Ammon's horn (tissue), 1 donor: Measurements from ENCODE around the gene RMDN2.
"Not testable (repeated sequence)": the region's sequence is repeated elsewhere in the genome, so short reads cannot be mapped to it uniquely, and the experiment has no call there.

Experiments used
- DNase-seq: peaks from one replicate; pipeline ENCODE4 v3.0.0-alpha.2; 2016; ENCODE audit warnings: low spot score

RMDN2 gene

GRCh38 chr2:37932873-37933272, 7.8 kb downstream of the RMDN2 start:
- DNase-seq, result not testable (repeated sequence)

GRCh38 chr2:37934591-37935513, 9.8 kb downstream of the RMDN2 start:
- DNase-seq, result no peak

GRCh38 chr2:37937568-37937967, 12.5 kb downstream of the RMDN2 start:
- DNase-seq, result not testable (repeated sequence)

DNA sequence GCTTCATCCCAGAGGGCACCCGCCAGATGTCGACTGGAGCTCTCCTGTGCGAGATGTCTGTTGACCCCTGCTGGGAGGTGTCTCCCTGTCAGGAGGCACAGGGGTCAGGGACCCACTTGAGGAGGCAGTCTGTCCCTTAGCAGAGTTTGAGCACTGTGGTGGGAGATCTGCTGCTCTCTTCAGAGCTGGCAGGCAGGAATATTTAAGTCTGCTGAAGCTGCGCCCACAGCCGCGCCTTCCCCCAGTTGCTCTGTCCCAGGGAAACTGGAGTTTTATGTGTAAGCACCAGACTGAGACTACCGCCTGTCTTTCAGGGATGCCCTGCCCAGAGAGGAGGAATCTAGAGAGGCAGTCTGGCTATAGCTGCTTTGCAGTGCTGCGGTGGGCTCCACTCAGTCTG, 16.2 kb downstream of the RMDN2 start:
- not testable (repeated sequence) for DNase-seq

DNA sequence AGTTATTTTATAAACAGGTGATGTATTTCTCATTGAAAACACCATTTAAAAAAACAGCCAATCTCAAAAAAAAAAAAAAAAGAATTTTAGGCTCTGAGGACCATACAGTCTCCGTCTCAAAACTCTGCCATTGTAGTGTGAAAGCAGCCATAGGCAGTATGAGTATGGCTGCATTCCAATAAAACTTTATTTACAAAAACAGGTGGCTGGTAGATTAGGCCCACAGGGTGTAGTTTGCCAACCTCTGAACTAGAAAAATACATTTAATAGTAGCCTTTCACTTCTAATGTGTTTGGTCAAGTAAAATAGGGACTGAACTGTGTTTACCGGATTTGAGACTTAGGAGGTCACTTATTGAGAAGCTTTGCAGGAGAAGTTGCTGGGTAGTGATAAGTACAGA, 19.2 kb downstream of the RMDN2 start:
- DNase-seq, result no peak

- no peak for DNase-seq
Observed at GRCh38 chr2:37947306-37947705, 22.2 kb downstream of the RMDN2 start.

DNA sequence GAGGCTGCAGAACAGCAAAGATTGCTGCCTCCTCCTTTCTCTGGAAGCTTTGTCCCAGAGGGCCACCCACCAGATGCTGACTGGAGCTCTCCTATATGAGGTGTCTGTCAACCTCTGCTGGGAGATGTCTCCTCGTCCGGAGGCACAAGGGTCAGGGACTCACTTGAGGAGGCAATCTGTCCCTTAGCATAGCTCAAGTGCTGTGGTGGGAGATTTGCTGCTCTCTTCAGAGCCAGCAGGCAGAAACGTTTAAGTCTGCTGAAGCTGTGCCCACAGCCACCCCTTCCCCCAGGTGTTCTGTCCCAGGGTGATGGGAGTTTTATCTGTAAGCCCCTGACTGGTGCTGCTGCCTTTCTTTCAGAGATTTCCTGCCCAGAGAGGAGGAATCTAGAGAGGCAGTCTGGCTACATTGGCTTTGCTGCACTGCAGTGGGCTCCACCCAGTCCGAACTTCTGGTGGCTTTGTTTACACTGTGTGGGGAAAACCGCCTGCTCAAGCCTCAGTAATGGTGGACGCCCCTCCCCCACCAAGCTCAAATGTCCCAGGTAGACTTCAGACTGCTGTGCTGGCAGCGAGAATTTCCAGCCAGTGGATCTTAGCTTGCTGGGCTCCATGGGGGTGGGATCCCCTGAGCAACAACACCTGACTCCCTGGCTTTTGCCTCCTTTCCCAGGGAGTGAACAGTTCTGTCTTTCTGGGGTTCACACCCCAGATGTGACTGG, 37.1 kb downstream of the RMDN2 start:
- not testable (repeated sequence) for DNase-seq

GRCh38 chr2:37962740-37963121, 37.6 kb downstream of the RMDN2 start:
- not testable (repeated sequence) for DNase-seq

DNA sequence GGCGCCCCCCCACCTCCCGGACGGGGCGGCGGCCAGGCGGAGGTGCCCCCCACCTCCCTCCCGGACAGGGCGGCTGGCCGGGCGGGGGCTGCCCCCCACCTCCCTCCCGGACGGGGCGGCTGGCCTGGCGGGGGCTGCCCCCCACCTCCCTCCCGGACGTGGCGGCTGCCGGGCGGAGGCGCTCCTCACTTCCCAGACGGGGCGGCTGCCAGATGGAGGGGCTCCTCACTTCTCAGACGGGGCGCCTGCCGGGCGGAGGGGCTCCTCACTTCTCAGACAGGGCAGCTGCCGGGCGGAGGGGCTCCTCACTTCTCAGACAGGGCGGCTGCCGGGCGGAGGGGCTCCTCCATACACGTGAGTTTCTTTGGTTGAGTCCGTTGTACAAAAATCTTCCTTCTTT, 38.8 kb downstream of the RMDN2 start:
- not testable (repeated sequence) for DNase-seq

- DNase-seq, result no peak
Observed at GRCh38 chr2:37966326-37966725, 41.2 kb downstream of the RMDN2 start.

GRCh38 chr2:37969731-37970130, 44.6 kb downstream of the RMDN2 start:
- no peak for DNase-seq

DNA sequence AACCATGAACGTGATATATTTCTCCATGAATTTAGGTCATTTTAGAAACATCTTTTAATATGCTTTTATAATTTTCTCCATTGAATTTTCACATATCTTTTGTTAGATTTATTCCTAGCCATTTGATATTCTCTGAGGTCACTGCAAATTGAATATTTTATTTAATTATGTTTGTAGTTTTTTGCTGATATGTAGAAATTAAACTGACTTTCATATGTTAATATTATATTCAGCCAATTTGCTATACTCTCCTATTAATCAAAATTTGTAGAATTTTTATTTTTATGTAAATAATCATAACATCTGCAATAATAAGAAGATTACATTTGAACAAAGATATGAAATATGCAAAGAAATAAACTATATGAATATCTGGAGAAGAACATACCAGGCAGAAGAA, 46.9 kb downstream of the RMDN2 start:
- no peak for DNase-seq

- no peak for DNase-seq
Observed at GRCh38 chr2:37973615-37974353, 48.7 kb downstream of the RMDN2 start.

- DNase-seq, result no peak
Observed at GRCh38 chr2:37975808-37976207, 50.7 kb downstream of the RMDN2 start.

DNA sequence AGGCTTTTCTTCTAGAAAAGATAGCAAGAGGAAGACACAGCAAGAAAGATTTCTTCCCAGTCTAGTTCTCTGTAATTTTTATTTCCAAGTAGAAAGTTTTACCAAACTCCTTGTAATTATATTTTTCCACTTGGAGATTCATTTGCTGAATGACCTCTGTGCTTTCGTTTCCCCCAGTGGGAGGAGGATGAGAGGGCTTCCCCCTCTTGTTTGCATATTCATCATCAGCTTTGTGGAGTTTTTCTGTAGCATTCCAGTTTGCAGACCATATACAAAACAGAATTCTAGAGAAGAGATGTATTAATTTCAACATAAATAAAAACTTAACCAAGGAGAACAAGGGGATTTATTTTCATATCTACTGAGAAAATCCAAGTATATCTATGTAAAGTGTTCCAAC, 51.3 kb downstream of the RMDN2 start:
- no peak for DNase-seq

GRCh38 chr2:37982147-37982582, 57.1 kb downstream of the RMDN2 start:
- DNase-seq, result peak; percentile 47

- no peak for DNase-seq
Observed at GRCh38 chr2:37982847-37983246, 57.8 kb downstream of the RMDN2 start.

GRCh38 chr2:37983719-37984118, 58.6 kb downstream of the RMDN2 start:
- no peak for DNase-seq

GRCh38 chr2:37984176-37984575, 59.1 kb downstream of the RMDN2 start:
- no peak for DNase-seq

- DNase-seq, result no peak
Observed at GRCh38 chr2:37984589-37984988, 59.5 kb downstream of the RMDN2 start.

GRCh38 chr2:37985333-37985732, 60.2 kb downstream of the RMDN2 start:
- no peak for DNase-seq

DNA sequence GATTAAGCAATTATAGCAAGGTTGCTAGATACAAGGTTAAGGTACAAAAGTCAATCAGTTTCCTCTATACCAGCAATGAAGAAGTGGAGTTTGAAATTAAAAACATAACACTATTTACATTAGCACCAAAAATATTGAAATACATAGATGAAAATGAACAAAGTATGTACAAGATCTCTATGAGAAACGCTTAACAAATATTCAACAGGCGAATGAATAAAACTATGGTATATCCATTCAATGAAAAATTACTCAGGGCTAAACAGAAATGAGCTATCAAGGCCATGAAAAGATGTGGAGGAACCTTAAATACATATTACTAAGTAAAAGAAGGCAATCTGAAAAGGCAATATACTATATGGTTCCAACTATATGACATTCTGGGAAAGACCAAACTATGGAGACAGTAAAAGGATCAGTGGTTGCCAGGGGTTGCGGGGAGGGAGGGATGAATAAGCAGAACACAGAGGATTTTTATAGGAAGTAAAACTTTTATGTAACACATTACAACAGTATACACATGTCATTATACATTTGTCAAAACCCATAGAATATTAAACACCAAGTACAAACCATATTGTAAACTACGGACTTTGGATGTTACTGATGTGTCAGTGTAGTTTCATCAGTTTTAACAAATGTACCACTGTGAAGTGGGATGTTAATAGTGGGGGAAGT, 62.1 kb downstream of the RMDN2 start:
- no peak for DNase-seq
